GM23248 (cell line): ENCODE results near the gene CDKAL1. TPM values are rescaled to one million over a fixed set of nuclear protein-coding genes. Genes with fewer than 3 reads are reported as not detected.

Source experiments
- DNase-seq: peaks from one replicate; pipeline ENCODE4 v3.0.0-alpha.2; 2015
- H2AFZ ChIP-seq: fragments of 200-600 bp; sonication (generic); 2 replicates; pipeline ENCODE4 v1.6.1; 2016; ENCODE audit warnings: antibody characterized with exemption
- H3F3A ChIP-seq: fragments of 200-600 bp; sonication (generic); 2 replicates; pipeline ENCODE4 v1.6.1; 2016; ENCODE audit warnings: mild to moderate bottlenecking, antibody characterized with exemption, mixed run types; ENCODE audit not compliant: insufficient read depth
- H3K27ac ChIP-seq: fragments of 200-600 bp; sonication (generic); 2 replicates; pipeline ENCODE4 v1.5.1; 2016; ENCODE audit warnings: mild to moderate bottlenecking
- H3K27me3 ChIP-seq: fragments of 200-600 bp; sonication (generic); replicated peaks from 2 replicates; pipeline ENCODE4 v1.6.1; 2016; ENCODE audit warnings: mild to moderate bottlenecking; ENCODE audit not compliant: insufficient read depth
- H3K36me3 ChIP-seq: fragments of 200-600 bp; sonication (generic); 2 replicates; pipeline ENCODE4 v1.6.1; 2016; ENCODE audit warnings: low read depth, mild to moderate bottlenecking
- H3K4me1 ChIP-seq: fragments of 200-600 bp; sonication (generic); 2 replicates; pipeline ENCODE4 v1.6.1; 2016; ENCODE audit warnings: mild to moderate bottlenecking; ENCODE audit not compliant: insufficient read depth
- H3K4me2 ChIP-seq: fragments of 200-600 bp; sonication (generic); one replicate; pipeline ENCODE4 v1.6.1; 2016; ENCODE audit warnings: mild to moderate bottlenecking; ENCODE audit not compliant: unreplicated experiment
- H3K4me3 ChIP-seq: fragments of 200-600 bp; sonication (generic); 2 replicates; pipeline ENCODE4 v1.5.1; 2016; ENCODE audit warnings: mild to moderate bottlenecking
- H3K79me2 ChIP-seq: fragments of 200-600 bp; sonication (generic); 2 replicates; pipeline ENCODE4 v1.6.1; 2016; ENCODE audit warnings: mild to moderate bottlenecking; ENCODE audit not compliant: insufficient read depth
- H3K9ac ChIP-seq: fragments of 200-600 bp; sonication (generic); 2 replicates; pipeline ENCODE4 v1.6.1; 2016; ENCODE audit warnings: mild to moderate bottlenecking
- H3K9me2 ChIP-seq: fragments of 200-600 bp; sonication (generic); 2 replicates; pipeline ENCODE4 v1.6.1; 2016; ENCODE audit warnings: mixed run types, mild to moderate bottlenecking, moderate library complexity; ENCODE audit not compliant: insufficient read depth
- H3K9me3 ChIP-seq: fragments of 200-600 bp; sonication (generic); one replicate; pipeline ENCODE4 v1.6.1; 2017; ENCODE audit warnings: low read depth
- H4K20me1 ChIP-seq: fragments of 200-600 bp; sonication (generic); 2 replicates; pipeline ENCODE4 v1.6.0; 2016; ENCODE audit not compliant: insufficient read depth
- EZH2 ChIP-seq: fragments of 200-600 bp; sonication (generic); IDR thresholded peaks from 2 replicates; pipeline ENCODE4 v1.6.1; 2018; ENCODE audit warnings: antibody characterized with exemption, mild to moderate bottlenecking; ENCODE audit not compliant: insufficient read depth, poor library complexity, severe bottlenecking
- EZH2phosphoT487 ChIP-seq: fragments of 200-600 bp; sonication (generic); IDR thresholded peaks from 2 replicates; pipeline ENCODE4 v1.6.1; 2018; ENCODE audit warnings: antibody characterized with exemption, moderate library complexity, mild to moderate bottlenecking, low read depth; ENCODE audit not compliant: insufficient read depth
- WGBS, 2 experiments: methylation state at CpG; one replicate each; pipeline ENCODE4 v1.1.6; 2015 to 2017; ENCODE audit warnings: low lambda C conversion rate in 2 of 2, low coverage in 1 of 2; ENCODE audit errors: missing lambda C conversion rate in 2 of 2; 5-methylcytosine and 5-hydroxymethylcytosine counted together
- in situ Hi-C: fragments of 300-500 bp; cut with MboI; formaldehyde crosslinking; loops from 2 replicates; pipeline ENCODE4 v1.15.0; 2020
- polyA plus RNA-seq: library from polyadenylated mRNA; unstranded; fragments of >200 nt; fragmentation: Nextera tagmentation; extraction: Ambion mirVana; gene quantifications from 2 replicates; pipeline ENCODE4 v1.2.1, GENCODE V29; 2016
- total RNA-seq: library from RNA; depleted of rRNA; stranded (reverse); fragments of >200 nt; shearing (Covaris generic); gene quantifications from 2 replicates; pipeline ENCODE4 v1.2.3, GENCODE V29; 2014

CDKAL1 gene
- total and polyA plus RNA-seq, 2 experiments from 2014 or later: 7.5 to 10.8 TPM

DNA sequence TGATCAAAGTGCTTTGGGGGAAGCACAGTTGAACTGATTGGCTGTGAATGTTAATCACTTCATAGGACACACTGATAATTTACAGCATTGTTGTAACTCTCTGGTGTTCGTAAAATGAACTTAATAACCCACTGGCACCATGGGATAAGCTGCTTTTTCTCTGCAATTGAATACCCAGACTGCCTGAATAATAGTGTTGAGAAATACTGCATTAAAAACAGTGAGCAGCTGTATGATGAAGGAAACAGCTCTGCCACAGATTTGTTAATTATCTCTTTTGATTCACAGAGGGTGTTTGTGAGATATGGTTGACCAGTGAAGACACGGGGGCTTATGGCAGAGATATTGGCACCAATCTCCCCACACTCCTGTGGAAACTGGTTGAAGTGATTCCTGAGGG, 420.9 kb downstream of the CDKAL1 start:
- WGBS, 2 experiments: 71 to 75% methylated on average over 2 of the region's 2 CpGs
- Histone ChIP-seq H3K27ac (no peak overlapping the region), H3K4me1 (0 out of 2 replicates have a peak, but pooled peaks cover 4% of the 10 kb centered on the region), H3K36me3 (no peaks in the 10 kb centered on the region), H3F3A (peaks cover 5% of the 10 kb centered on the region; the same call in 1 of the 2 replicates), H3K9ac (no peak overlapping the region), H3K4me2 (no peak overlapping the region), H3K4me3 (no peak overlapping the region), H3K9me3 (no peaks in the 10 kb centered on the region), H3K79me2 (no peaks in the 10 kb centered on the region), H4K20me1 (no peaks in the 10 kb centered on the region), H3K9me2 (no peaks in the 10 kb centered on the region), H3K27me3 (no peaks in the 10 kb centered on the region), H2AFZ (no peak overlapping the region)
- no peak for TF ChIP-seq EZH2phosphoT487
- TF ChIP-seq EZH2: no peak
- no peak for DNase-seq
- in situ Hi-C loops: no loop called here

DNA sequence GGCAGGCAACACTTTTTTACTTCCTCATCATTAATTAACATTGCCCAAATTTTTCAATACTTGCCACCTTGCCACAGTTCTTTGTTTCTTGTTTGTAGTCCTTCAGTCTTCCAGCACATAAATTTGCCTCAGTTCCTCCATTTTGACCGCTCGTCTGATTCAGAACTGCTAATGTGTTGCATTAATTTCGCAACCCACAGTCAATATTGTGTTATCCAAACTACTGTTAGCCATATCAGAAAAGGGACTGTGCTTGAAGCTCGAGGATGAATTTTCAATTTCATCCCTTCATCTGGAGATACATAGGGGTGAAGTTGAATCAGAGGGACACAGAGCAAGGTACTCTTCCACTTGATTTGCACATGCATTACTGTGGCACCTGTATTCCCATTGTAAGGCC, 421.5 kb downstream of the CDKAL1 start:
- no peaks in the 10 kb centered on the region for H3K36me3 ChIP-seq
- 0 out of 2 replicates have a peak, but pooled peaks cover 4% of the 10 kb centered on the region for H3K4me1 ChIP-seq
- H3K4me2 ChIP-seq: no peak overlapping the region
- H3K9me2 ChIP-seq: no peaks in the 10 kb centered on the region
- no peaks in the 10 kb centered on the region for H4K20me1 ChIP-seq
- DNase-seq: no peak
- TF ChIP-seq EZH2phosphoT487: no peak
- no peak for TF ChIP-seq EZH2
- H3K27ac ChIP-seq: no peak overlapping the region
- in situ Hi-C loops: no loop called here
- H3K9ac ChIP-seq: no peak overlapping the region
- WGBS, 2 experiments: 97% methylated on average over 4 of the region's 4 CpGs
- no peak overlapping the region for H2AFZ ChIP-seq
- H3F3A ChIP-seq: peaks cover 5% of the 10 kb centered on the region; the same call in 1 of the 2 replicates
- H3K27me3 ChIP-seq: no peaks in the 10 kb centered on the region
- H3K4me3 ChIP-seq: no peak overlapping the region
- H3K79me2 ChIP-seq: no peaks in the 10 kb centered on the region
- no peaks in the 10 kb centered on the region for H3K9me3 ChIP-seq

DNA sequence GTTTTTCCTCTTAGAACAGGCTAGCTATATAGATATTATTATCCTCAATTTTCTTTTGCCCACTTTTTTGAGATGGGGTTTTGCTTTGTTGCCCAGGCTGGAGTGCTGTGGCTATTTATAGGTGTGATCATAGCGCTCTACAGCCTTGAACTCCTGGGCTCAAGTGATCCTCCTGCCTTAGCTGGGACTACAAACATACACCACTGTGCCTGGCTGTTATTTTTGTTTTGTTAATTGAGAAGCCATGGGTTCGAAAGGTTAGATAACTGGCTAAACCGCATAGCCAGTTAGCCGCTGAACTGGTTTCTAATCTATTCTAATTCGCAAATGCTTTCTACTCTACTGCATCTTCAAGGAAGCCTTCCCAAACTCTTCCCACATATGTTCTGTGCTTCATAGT, 425.8 kb downstream of the CDKAL1 start:
- Histone ChIP-seq H3K4me1 (no peaks in the 10 kb centered on the region), H4K20me1 (no peaks in the 10 kb centered on the region), H3K9ac (no peak overlapping the region), H2AFZ (no peak overlapping the region), H3K9me3 (no peaks in the 10 kb centered on the region), H3K79me2 (no peaks in the 10 kb centered on the region), H3K36me3 (no peaks in the 10 kb centered on the region), H3K4me3 (no peak overlapping the region), H3F3A (no peaks in the 10 kb centered on the region), H3K9me2 (no peaks in the 10 kb centered on the region), H3K27ac (no peak overlapping the region), H3K4me2 (no peak overlapping the region), H3K27me3 (no peaks in the 10 kb centered on the region)
- in situ Hi-C loops: no loop called here
- no peak for DNase-seq
- no peak for TF ChIP-seq EZH2phosphoT487
- TF ChIP-seq EZH2: no peak
- WGBS, 2 experiments: 96 to 98% methylated on average over 5 of the region's 5 CpGs

DNA sequence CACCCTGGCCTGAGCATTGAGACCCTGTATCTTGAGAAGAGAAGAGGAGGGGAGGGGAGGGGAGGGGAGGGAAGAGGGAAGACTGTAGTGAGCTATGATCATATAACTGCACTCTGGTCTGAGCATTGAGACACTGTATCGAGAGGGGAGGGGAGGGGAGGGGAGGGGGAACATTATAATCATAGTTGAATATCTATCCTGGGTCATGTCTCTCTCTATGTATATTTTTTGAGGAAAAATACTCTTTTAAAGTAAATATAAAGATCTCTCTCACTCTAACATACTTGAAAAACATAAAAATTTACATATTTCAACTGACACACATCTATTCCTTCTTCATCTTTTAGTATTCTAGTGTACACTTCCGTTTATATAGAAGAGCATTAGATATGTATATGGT, 431.0 kb downstream of the CDKAL1 start:
- Histone ChIP-seq H3K79me2 (no peaks in the 10 kb centered on the region), H3K27me3 (no peaks in the 10 kb centered on the region), H4K20me1 (no peaks in the 10 kb centered on the region), H3F3A (no peaks in the 10 kb centered on the region), H3K9me3 (no peaks in the 10 kb centered on the region), H3K4me2 (no peak overlapping the region), H3K27ac (no peak overlapping the region), H3K4me3 (no peak overlapping the region), H3K4me1 (no peaks in the 10 kb centered on the region), H3K9me2 (no peaks in the 10 kb centered on the region), H2AFZ (no peak overlapping the region), H3K9ac (no peak overlapping the region), H3K36me3 (no peaks in the 10 kb centered on the region)
- in situ Hi-C loops: no loop called here
- WGBS, 2 experiments: 50 to 56% methylated on average over 1 to 2 of the region's 2 CpGs
- DNase-seq: no peak
- TF ChIP-seq EZH2 (no peak), EZH2phosphoT487 (no peak)

DNA sequence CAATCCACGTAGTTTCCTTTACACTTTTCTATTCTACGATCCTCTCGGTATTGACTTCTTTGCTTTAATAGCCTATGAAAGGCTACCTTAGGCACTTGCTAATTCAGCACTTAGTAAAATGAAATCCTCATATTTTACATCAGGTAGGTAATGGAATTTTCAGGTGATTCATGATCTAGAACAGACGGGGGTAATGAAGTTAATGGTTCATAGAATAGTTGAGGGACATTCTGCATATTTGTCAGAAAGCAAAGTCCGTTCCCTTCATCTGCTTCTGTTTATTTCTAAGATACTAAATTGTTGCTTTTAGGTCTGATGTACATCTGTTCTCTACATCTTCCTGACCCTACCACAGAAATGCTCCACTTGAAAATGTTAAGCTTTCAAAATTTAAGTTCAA, 431.7 kb downstream of the CDKAL1 start:
- H3K79me2 ChIP-seq: no peaks in the 10 kb centered on the region
- no peak for TF ChIP-seq EZH2
- no peak for TF ChIP-seq EZH2phosphoT487
- in situ Hi-C loops: no loop called here

More for the DNA sequence above, 431.7 kb downstream of the CDKAL1 start:
- H3K27me3 ChIP-seq: no peaks in the 10 kb centered on the region
- H3K9me3 ChIP-seq: no peaks in the 10 kb centered on the region
- H3K9me2 ChIP-seq: no peaks in the 10 kb centered on the region
- no peaks in the 10 kb centered on the region for H3K36me3 ChIP-seq
- no peak overlapping the region for H3K9ac ChIP-seq
- no peak overlapping the region for H3K4me3 ChIP-seq
- 83 to 89% methylated on average over 5 of the region's 5 CpGs for WGBS, 2 experiments
- no peak overlapping the region for H2AFZ ChIP-seq
- H3K4me1 ChIP-seq: no peaks in the 10 kb centered on the region
- DNase-seq: no peak
- H3K27ac ChIP-seq: no peak overlapping the region
- H3K4me2 ChIP-seq: no peak overlapping the region
- no peaks in the 10 kb centered on the region for H3F3A ChIP-seq
- no peaks in the 10 kb centered on the region for H4K20me1 ChIP-seq
